ENCODE results near the gene ATP13A2. TPM values are rescaled to one million over a fixed set of nuclear protein-coding genes. Genes with fewer than 3 reads are reported as not detected.

The ATP13A2 gene
- polyA plus RNA-seq, 1 of the 3 experiments (the other 2 are of a cell fraction) = 29.3 TPM

- ChIA-PET CTCF (interaction anchor here (0.6 to 24.3 kb wide), 2 partner anchors 14 to 94 kb away, joined by 3 to 408 read pairs; no protein-coding TSS in a partner anchor), POLR2A (no interaction called here)
- peaks cover 8 to 16% of the 10 kb centered on the region in 2 experiments for H3K36me3 ChIP-seq (replicated peaks in 1 of 2; ENCODE audit: control insufficient read depth in 1 of 2, insufficient read depth in 2 of 2, low read length in 1 of 2)
- H3K27me3 ChIP-seq (ENCODE audit: insufficient read depth) = no peaks in the 10 kb centered on the region
- no peak for TF ChIP-seq SIN3A (IDR thresholded peaks at IDR 0.05; ENCODE audit: borderline replicate concordance, low read depth, low read length)
- no peak for TF ChIP-seq NFIC (IDR thresholded peaks at IDR 0.05; ENCODE audit: borderline replicate concordance)
- no peak for TF ChIP-seq RAD21 (IDR thresholded peaks at IDR 0.05; ENCODE audit: low read length)
- no peak for TF ChIP-seq EZH2phosphoT487 (IDR thresholded peaks at IDR 0.05; ENCODE audit: borderline replicate concordance, low read depth)
- TF ChIP-seq IRF3 (IDR thresholded peaks at IDR 0.05; ENCODE audit: low read depth, low read length) = no peak
- TF ChIP-seq GABPA (IDR thresholded peaks at IDR 0.05; ENCODE audit: low read depth) = no peak
- TF ChIP-seq RFX5 (IDR thresholded peaks at IDR 0.05; ENCODE audit: low read length) = no peak
- TF ChIP-seq USF1 (IDR thresholded peaks at IDR 0.05; ENCODE audit: borderline replicate concordance, low read depth) = no peak
- TF ChIP-seq NRF1 (IDR thresholded peaks at IDR 0.05; ENCODE audit: low read depth, low read length) = no peak
- TF ChIP-seq GATA2 (CRISPR knock-in tag; IDR thresholded peaks at IDR 0.05) = no peak
- TF ChIP-seq MXI1 (IDR thresholded peaks at IDR 0.05; ENCODE audit: low read depth, low read length) = no peak
- no peak for TF ChIP-seq CTCF (IDR thresholded peaks at IDR 0.05)
- no peak for TF ChIP-seq ZBTB33 (IDR thresholded peaks at IDR 0.05; ENCODE audit: borderline replicate concordance, low read depth)
- TF ChIP-seq TAF1 (IDR thresholded peaks at IDR 0.05; ENCODE audit: borderline replicate concordance, low read depth, low read length) = no peak
- H3K4me2 ChIP-seq = peak overlapping the region; percentile 94
- H3K9me2 ChIP-seq = no peaks in the 10 kb centered on the region
- H3F3A ChIP-seq (replicated peaks; ENCODE audit: insufficient read depth) = peaks cover 10% of the 10 kb centered on the region
- H3K27ac ChIP-seq (ENCODE audit: low read depth in 2 of 2, low read length in 1 of 2) = no peak overlapping the region
- peak overlapping the region; percentile 74; the same call in 1 of the 2 replicates for H3K9ac ChIP-seq
- no peaks in the 10 kb centered on the region for H4K20me1 ChIP-seq (ENCODE audit: insufficient read depth)
- peaks cover 8 to 11% of the 10 kb centered on the region in 2 experiments; a peak in 3 of 4 replicates for H3K4me1 ChIP-seq (ENCODE audit: control insufficient read depth in 1 of 2, insufficient read depth in 2 of 2, low read depth in 1 of 2, low read length in 1 of 2)
- H3K9me3 ChIP-seq = no peaks in the 10 kb centered on the region
- peaks cover 61% of the 10 kb centered on the region for H3K79me2 ChIP-seq (ENCODE audit: insufficient read depth)
- H3K4me3 ChIP-seq (ENCODE audit: low read depth in 2 of 2, low read length in 1 of 2) = peak overlapping the region; percentile 87 to 96; a peak in 3 of 4 replicates
- no peak overlapping the region for H2AFZ ChIP-seq (ENCODE audit: low read depth)
- no peak for DNase-seq
These were observed 40.9 kb upstream of the ATP13A2 start for GRCh38 chr1:17052641-17053040.
